GM19438 (cell line): Measurements from ENCODE around the gene EXOC3.
"Not testable (repeated sequence)": the region's sequence is repeated elsewhere in the genome, so short reads cannot be mapped to it uniquely, and the experiment has no call there.

Experiments used
- ATAC-seq: cut with Tn5 transposase; IDR thresholded peaks from one replicate; pipeline ENCODE4 v1.9.1; 2021; ENCODE audit warnings: low read depth; ENCODE audit not compliant: unreplicated experiment

Gene EXOC3

GRCh38 chr5:497090-497700 is 54.2 kb downstream of the EXOC3 start:
- no peak for ATAC-seq

DNA sequence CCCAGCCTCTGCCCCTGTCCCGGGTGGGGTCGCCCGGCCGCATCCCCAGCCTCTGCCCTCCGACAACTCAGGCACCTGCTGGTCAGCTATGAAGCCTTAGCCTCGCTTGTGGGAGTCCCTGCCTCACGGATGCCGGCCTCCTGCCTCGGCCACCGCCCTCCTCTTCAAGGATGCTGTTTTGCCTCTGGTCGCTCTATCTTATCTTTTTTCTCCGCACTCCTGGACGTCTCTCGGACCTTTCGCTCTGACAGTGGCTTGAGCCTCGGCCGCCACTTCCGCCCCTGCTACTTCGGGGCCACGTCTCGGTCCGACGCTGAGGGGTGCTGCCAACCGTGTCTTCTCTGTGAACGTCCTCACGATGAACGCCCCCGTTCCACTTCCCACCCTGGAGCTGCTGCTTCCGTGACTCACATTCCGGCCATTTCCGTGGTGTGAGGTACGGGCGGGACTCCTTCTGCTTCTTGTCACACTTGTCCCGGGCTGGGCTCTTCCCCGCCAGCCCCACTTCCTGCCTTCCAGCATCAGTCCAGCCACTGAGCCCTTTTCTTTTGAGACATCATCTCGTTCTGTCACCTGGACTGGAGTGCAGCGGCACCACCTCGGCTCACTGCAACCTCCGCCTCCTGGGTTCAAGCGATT is 55.0 kb downstream of the EXOC3 start:
- ATAC-seq: no peak

DNA sequence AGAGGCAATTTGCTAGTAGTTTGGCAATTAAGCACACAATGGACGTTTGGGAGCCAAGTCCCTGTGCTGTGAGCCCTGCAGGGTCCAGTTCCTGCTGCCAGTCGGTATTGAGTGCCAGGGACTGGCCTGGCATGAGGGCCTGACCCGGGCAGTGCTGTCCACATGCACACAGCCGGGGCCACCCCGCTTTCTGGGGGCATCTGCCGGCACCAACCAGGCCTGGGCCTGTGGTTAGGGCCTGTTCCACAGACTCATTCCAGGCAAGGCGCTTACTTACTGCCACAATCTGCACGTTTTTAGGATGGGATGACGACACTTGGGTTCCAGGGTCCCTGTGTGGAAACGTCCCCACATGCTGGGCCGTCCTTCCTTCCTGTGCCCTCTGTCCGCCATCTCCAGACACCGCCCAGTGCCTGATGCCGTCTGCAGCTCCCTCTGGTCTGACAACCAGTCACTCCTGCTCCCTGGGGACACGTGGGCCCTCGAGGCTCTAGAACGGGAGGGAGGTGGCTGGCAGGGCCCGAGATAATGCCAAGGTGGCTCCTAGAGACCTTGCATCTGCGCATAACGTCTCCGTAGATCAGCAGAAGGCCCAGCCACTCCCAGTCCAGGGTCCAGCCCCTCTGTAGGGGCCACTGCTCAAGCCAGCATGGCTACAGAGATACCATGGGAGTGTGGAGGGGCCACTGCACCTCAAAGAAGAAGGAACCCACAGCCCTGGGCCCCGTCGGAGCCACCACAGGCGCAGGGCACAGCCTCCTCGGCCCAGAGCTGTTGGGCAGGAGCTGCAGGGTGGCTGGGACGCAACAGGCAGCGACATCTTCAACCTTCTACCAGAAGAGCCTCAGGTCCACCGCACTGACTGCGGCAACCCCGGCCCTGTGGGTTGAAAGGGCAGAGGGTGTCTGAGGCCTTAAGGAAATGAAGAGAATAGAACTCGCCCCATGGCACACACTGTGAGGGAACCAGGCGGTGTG is 56.5 kb downstream of the EXOC3 start:
- ATAC-seq: no peak

- no peak for ATAC-seq
Measured at GRCh38 chr5:500491-500890, 57.5 kb downstream of the EXOC3 start.

- ATAC-seq: no peak
Measured at GRCh38 chr5:501105-501830, 58.3 kb downstream of the EXOC3 start.

DNA sequence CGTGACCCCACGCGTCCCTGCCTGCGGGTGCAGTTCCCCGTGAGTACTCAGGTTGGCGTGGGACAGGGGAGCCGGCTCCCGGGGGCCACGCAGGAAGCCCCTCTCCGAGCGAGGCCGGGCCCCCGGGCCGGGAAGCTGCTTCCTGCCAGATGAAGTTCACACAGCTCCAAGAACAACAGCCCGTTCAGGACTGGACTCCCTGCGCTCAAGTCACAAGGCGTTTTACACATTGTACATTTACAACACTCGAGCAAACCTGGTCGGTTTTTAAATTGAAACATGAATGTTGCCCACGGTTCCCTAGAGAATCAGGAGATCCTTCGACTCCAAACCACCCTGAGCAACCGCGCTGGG is 58.8 kb downstream of the EXOC3 start:
- no peak for ATAC-seq

GRCh38 chr5:502325-503079 is 59.5 kb downstream of the EXOC3 start:
- no peak for ATAC-seq

GRCh38 chr5:504326-505154 is 61.6 kb downstream of the EXOC3 start:
- no peak for ATAC-seq

- no peak for ATAC-seq
Measured at GRCh38 chr5:505951-506525, 63.1 kb downstream of the EXOC3 start.

GRCh38 chr5:507986-508575 is 65.1 kb downstream of the EXOC3 start:
- ATAC-seq: not testable (repeated sequence)

- ATAC-seq: no peak
Measured at GRCh38 chr5:509611-510185, 66.7 kb downstream of the EXOC3 start.

DNA sequence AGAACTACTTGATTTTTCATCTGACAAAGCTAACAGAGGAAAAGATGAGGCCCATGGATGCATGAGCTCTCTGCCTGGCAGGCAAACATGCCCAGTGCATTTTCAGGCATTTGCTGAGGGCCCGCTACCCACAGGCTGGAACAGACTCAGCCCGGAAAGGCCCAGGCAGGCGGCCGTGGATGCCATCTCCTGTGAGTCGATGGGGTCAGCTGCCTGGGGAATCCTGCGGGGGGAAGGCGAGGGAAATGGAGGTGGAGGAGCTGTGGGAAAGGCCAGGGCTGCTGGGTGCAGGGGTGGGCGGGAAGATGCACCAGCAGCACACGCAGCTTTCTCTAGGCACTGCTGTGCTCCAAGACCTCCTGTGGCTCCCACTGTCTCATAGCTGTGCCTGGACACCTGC is 67.5 kb downstream of the EXOC3 start:
- ATAC-seq: no peak

GRCh38 chr5:511476-511875 is 68.5 kb downstream of the EXOC3 start:
- no peak for ATAC-seq

GRCh38 chr5:513216-514100 is 70.5 kb downstream of the EXOC3 start:
- ATAC-seq: no peak

DNA sequence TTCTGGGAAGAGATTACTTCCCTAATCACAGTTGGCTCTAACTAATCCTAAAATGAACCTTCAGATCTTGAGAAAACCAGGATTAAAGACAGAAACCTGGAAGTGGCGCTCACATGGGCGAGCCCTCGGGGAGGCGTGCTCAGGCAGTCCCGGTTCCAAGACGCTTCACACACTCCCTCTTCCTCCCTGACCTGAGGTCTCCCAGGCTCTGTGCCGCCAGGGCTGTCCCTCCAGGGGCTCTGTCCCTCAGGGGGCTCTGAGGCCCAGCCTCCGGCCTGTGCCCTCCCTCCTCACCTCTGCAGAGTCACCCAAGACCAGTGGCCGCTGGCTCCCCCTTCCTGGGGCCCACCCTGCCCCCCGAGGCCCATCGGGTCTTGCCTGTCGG is 71.1 kb downstream of the EXOC3 start:
- no peak for ATAC-seq

DNA sequence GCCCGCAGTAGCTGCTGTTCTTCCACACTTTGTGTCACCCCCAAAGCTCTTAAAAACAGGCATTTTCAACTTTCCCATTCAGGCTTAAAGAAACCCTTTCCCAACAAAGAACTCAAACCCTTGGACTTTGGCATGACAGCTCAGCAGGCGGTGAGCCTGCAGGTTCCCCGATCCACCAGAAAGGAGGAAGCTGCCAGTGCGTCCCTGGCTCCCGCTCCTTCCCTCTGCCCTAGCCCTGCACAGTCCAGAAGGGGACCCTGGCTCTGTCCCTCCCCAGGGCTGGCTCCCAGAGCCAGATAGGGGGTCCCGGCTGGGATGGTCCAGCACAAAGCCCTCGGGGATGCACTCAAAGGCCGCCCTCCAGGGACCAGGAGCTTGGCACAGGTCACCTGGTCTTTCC is 71.7 kb downstream of the EXOC3 start:
- no peak for ATAC-seq

GRCh38 chr5:515273-515836 is 72.4 kb downstream of the EXOC3 start:
- ATAC-seq: no peak
